C4-2B (cell line): ENCODE results near the gene UGT1A6.

ENCODE experiments used
- ZFX ChIP-seq: fragments of 450-650 bp; IDR thresholded peaks from 2 replicates; pipeline ENCODE4 v1.6.1; 2017
- TF ChIP-seq, protein P1 (sequence below): fragments of 450-650 bp; conservative IDR thresholded peaks from 2 replicates; pipeline ENCODE4 v1.5.1; 2017; ENCODE audit warnings: mild to moderate bottlenecking

DNA sequence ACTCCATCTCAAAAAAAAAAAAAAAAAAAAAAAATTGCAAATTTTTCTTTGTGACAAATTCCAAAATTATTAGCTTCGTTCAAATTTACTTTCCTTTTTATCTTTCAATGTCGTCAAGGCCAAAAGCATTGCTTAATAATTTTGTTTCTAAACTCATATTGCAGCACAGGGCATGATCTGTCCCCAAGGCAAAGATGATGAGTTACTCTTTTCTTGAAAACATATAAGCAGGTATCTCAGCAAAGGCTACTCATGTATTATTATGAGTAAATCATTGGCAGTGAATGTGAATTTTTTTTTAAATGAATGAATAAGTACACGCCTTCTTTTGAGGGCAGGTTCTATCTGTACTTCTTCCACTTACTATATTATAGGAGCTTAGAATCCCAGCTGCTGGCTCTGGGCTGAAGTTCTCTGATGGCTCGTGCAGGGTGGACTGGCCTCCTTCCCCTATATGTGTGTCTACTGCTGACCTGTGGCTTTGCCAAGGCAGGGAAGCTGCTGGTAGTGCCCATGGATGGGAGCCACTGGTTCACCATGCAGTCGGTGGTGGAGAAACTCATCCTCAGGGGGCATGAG lies 11.1 kb upstream of the UGT1A6 start, which contains the start of gene UGT1A7:
- TF ChIP-seq, protein P1, sequence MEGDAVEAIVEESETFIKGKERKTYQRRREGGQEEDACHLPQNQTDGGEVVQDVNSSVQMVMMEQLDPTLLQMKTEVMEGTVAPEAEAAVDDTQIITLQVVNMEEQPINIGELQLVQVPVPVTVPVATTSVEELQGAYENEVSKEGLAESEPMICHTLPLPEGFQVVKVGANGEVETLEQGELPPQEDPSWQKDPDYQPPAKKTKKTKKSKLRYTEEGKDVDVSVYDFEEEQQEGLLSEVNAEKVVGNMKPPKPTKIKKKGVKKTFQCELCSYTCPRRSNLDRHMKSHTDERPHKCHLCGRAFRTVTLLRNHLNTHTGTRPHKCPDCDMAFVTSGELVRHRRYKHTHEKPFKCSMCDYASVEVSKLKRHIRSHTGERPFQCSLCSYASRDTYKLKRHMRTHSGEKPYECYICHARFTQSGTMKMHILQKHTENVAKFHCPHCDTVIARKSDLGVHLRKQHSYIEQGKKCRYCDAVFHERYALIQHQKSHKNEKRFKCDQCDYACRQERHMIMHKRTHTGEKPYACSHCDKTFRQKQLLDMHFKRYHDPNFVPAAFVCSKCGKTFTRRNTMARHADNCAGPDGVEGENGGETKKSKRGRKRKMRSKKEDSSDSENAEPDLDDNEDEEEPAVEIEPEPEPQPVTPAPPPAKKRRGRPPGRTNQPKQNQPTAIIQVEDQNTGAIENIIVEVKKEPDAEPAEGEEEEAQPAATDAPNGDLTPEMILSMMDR: no peak
- no peak for TF ChIP-seq ZFX
